GM12878 (cell line): ENCODE results near the gene COL28A1. TPM values are rescaled to one million over a fixed set of nuclear protein-coding genes. Genes with fewer than 3 reads are reported as not detected.

ENCODE experiments used
- ATAC-seq: fragments of 200-7000 bp; cut with Tn5 transposase; 3 replicates; pipeline ENCODE4 v1.9.1; 2020; ENCODE audit warnings: mild to moderate bottlenecking, moderate library complexity
- BruUV-seq: library from RNA; stranded (reverse); fragments of 400-500 nt; replicated peaks from 2 replicates; lab custom pipeline; 2021; lab: Mats Ljungman, UMichigan
- CTCF ChIA-PET: fragments of 300-600 bp; sonication (Branson Sonifier 250); formaldehyde crosslinking; extraction: SDS; loops from one replicate; lab custom pipeline; 2021; ENCODE audit warnings: inconsistent platforms; lab: Yijun Ruan, JAX
- POLR2A ChIA-PET: fragments of 350-600 bp; formaldehyde crosslinking; extraction: SDS; loops from one replicate; lab custom pipeline; 2021; ENCODE audit warnings: inconsistent platforms; lab: Charles Lee
- RAD21 ChIA-PET: fragments of 300-600 bp; sonication (Branson Sonifier 250); formaldehyde crosslinking; loops from one replicate; lab custom pipeline; 2023; ENCODE audit warnings: antibody characterized with exemption; ENCODE audit not compliant: unreplicated experiment; lab: Charles Lee
- SMC1A ChIA-PET: fragments of 300-600 bp; sonication (Branson Sonifier 250); formaldehyde crosslinking; loops from one replicate; lab custom pipeline; 2023; ENCODE audit not compliant: unreplicated experiment, uncharacterized antibody; lab: Charles Lee
- DNase-seq: peaks from one replicate; pipeline ENCODE4 v3.0.0-alpha.2; 2011; ENCODE audit warnings: low read depth, low spot score
- FAIRE-seq: peaks from 3 replicates; lab custom pipeline; 2011; peaks lifted over from hg19 to GRCh38; lab: Jason Lieb, UNC
- H2AFZ ChIP-seq: 2 replicates; pipeline ENCODE4 v1.6.0; 2011; ENCODE audit warnings: low read depth, low read length, control low read depth; ENCODE audit not compliant: control insufficient read depth
- H3K27ac ChIP-seq: 2 replicates; pipeline ENCODE4 v1.5.1; 2011; ENCODE audit warnings: control low read depth; ENCODE audit not compliant: control insufficient read depth, insufficient read depth
- H3K27me3 ChIP-seq, 2 experiments: replicated peaks in 1 of 2; 2 replicates each; pipeline versions ENCODE4 v1.6.0 to v1.6.1; 2011; ENCODE audit warnings: low read length in 1 of 2; ENCODE audit not compliant: control insufficient read depth in 2 of 2, insufficient read depth in 2 of 2
- H3K36me3 ChIP-seq, 2 experiments: 2 replicates each; pipeline ENCODE4 v1.5.1; 2011; ENCODE audit warnings: low read length in 1 of 2; ENCODE audit not compliant: control insufficient read depth in 2 of 2, insufficient read depth in 2 of 2
- H3K4me1 ChIP-seq: 2 replicates; pipeline ENCODE4 v1.6.1; 2011; ENCODE audit warnings: mild to moderate bottlenecking, low read length, moderate library complexity, mixed read lengths; ENCODE audit not compliant: control insufficient read depth, insufficient read depth
- H3K4me2 ChIP-seq: 2 replicates; pipeline ENCODE4 v1.6.0; 2011; ENCODE audit warnings: control low read depth; ENCODE audit not compliant: control insufficient read depth, insufficient read depth
- H3K4me3 ChIP-seq: fragments of 200-600 bp; sonication (generic); 2 replicates; pipeline ENCODE4 v1.5.1; 2016
- H3K79me2 ChIP-seq: 2 replicates; pipeline ENCODE4 v1.6.0; 2011; ENCODE audit warnings: low read length; ENCODE audit not compliant: control insufficient read depth, insufficient read depth
- H3K9ac ChIP-seq: 2 replicates; pipeline ENCODE4 v1.8.0; 2011; ENCODE audit warnings: low read length, control low read depth, mixed read lengths; ENCODE audit not compliant: control insufficient read depth, insufficient read depth
- H3K9me3 ChIP-seq: replicated peaks from 3 replicates; pipeline ENCODE4 v1.5.1; 2011; ENCODE audit warnings: mild to moderate bottlenecking, low read length; ENCODE audit not compliant: control insufficient read depth, insufficient read depth
- H4K20me1 ChIP-seq: 2 replicates; pipeline ENCODE4 v1.6.0; 2011; ENCODE audit not compliant: control insufficient read depth, insufficient read depth
- HCFC1 ChIP-seq: fragments of 150-350 bp; IDR thresholded peaks from 2 replicates; pipeline ENCODE4 v1.6.1; 2014; ENCODE audit warnings: low read length
- WGBS: methylation state at CpG from one replicate; pipeline ENCODE4 v1.1.6; 2016; ENCODE audit warnings: low lambda C conversion rate; ENCODE audit not compliant: insufficient replicate concordance, insufficient coverage; ENCODE audit errors: missing lambda C conversion rate; 5-methylcytosine and 5-hydroxymethylcytosine counted together
- in situ Hi-C: fragments of 300-500 bp; cut with MboI; formaldehyde crosslinking; loops from 9 replicates; pipeline ENCODE4 v1.14.3; 2018; ENCODE audit warnings: mixed read lengths
- intact Hi-C: fragments of 100-400 bp; cut with micrococcal nuclease; formaldehyde crosslinking; loops from one replicate; pipeline ENCODE4 v1.14.2; 2022; ENCODE audit not compliant: unreplicated experiment
- polyA plus RNA-seq, 11 experiments: library from polyadenylated mRNA; depleted of rRNA in 4 of 11; unstranded in 6 of 11; stranded (reverse) in 5 of 11; fragments of >200 nt; fragmentation: Nextera tagmentation in 4 of 11; fragmentation: Illumina TruSeq in 1 of 11; extraction: Ambion mirVana in 4 of 11; extraction: Trizol in 1 of 11; gene quantifications; 1 replicate in 1 of 11; 2 replicates in 10 of 11; pipeline versions ENCODE4 v1.2.1 to v1.2.3, GENCODE V29; 2011 to 2016; ENCODE audit warnings: inconsistent platforms in 2 of 11, missing spikeins in 2 of 11, low read depth in 1 of 11
- total RNA-seq, 4 experiments: library from RNA; depleted of rRNA in 3 of 4; stranded (reverse); fragments of >200 nt in 3 of 4; fragmentation: Illumina TruSeq in 1 of 4; extraction: Trizol in 1 of 4; gene quantifications; 2 replicates each; pipeline versions ENCODE4 v1.2.1 to v1.2.3, GENCODE V29; 2013 to 2021
- TF ChIP-seq, protein P1 (sequence below): IDR thresholded peaks from 2 replicates; pipeline ENCODE4 v1.6.1; 2011; ENCODE audit warnings: low read depth, low read length, improper control_type of control experiment, borderline replicate concordance
- TF ChIP-seq, protein P2 (sequence below): fragments of 450-650 bp; IDR thresholded peaks from 2 replicates; pipeline ENCODE4 v1.6.1; 2017; ENCODE audit warnings: low read depth, mild to moderate bottlenecking, moderate library complexity

The COL28A1 gene
- total and polyA plus RNA-seq, 10 of the 15 experiments (the other 5 are each of a cell fraction or from before 2014, with no cell fraction given): 0.05 to 0.22 TPM; not detected in 8

DNA sequence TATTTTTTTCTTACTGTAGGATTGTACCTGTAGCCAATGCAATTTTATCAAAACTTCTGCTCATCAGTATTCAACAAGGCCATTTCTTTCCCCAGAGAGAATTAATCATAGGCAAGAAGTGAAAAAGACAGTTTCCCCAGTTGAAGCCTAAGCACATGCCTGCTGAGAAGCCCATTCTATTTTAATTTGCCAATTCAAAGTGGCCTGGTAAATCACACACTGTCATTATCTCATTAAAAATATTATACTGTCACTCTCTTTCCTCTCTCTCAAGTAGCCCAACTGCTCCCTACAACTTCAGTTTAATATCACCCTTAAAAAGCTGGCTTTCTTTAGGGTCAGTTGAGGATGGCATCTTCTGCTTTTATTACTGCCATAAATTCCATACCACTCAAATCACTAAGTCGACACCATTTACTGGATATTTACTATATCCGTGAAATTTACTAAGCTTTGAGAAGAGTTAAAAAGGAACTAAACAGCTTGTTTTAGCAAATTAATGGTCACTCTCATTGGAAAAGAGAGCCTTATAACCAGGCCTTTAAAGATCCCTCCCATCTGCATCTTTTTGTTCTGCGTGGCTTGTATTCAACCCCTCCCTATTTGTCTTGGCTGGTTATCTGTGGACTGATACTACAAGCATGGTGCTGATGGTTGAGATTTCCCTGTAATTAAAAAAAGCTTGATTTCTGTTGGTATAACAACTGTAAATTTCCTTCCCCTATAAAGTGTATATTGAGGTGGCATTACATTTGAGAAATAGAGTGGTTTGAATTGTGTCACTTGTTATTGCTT is 30.6 kb downstream of the COL28A1 start (continued):
- TF ChIP-seq, protein P1, sequence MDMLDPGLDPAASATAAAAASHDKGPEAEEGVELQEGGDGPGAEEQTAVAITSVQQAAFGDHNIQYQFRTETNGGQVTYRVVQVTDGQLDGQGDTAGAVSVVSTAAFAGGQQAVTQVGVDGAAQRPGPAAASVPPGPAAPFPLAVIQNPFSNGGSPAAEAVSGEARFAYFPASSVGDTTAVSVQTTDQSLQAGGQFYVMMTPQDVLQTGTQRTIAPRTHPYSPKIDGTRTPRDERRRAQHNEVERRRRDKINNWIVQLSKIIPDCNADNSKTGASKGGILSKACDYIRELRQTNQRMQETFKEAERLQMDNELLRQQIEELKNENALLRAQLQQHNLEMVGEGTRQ: no peak

DNA sequence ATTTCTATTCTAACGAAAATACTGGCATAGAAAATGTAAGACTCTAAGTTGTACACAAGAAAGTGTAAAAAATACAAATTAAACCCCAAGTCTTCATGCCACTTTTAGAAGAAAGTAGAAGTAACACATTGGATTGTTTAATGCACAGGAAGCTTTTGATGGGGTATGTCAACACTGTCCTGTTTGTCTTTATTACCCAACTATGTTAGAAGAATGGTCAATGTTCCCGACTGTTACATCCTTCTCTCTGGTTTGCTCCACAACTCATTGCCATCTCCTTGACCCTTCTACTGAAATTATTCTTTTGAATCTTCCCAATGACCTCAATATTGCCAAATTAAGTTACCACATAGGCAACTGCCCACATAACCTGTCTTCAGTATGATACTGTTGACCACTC is 35.8 kb downstream of the COL28A1 start:
- no TSS peak for BruUV-seq
- Histone ChIP-seq H4K20me1 (no peaks in the 10 kb centered on the region), H3K4me1 (no peaks in the 10 kb centered on the region), H3K79me2 (no peaks in the 10 kb centered on the region), H3K4me2 (no peak overlapping the region), H3K27ac (no peak overlapping the region), H3K9ac (no peak overlapping the region), H3K4me3 (no peak overlapping the region), H3K27me3 (no peaks in the 10 kb centered on the region; a peak in 1 of 4 replicates), H2AFZ (no peak overlapping the region), H3K36me3 (no peaks in the 10 kb centered on the region), H3K9me3 (no peaks in the 10 kb centered on the region)
- TF ChIP-seq, protein P2, sequence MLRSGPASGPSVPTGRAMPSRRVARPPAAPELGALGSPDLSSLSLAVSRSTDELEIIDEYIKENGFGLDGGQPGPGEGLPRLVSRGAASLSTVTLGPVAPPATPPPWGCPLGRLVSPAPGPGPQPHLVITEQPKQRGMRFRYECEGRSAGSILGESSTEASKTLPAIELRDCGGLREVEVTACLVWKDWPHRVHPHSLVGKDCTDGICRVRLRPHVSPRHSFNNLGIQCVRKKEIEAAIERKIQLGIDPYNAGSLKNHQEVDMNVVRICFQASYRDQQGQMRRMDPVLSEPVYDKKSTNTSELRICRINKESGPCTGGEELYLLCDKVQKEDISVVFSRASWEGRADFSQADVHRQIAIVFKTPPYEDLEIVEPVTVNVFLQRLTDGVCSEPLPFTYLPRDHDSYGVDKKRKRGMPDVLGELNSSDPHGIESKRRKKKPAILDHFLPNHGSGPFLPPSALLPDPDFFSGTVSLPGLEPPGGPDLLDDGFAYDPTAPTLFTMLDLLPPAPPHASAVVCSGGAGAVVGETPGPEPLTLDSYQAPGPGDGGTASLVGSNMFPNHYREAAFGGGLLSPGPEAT: no peak
- TF ChIP-seq HCFC1: no peak
- ATAC-seq: no peak
- ChIA-PET RAD21 (no interaction called here), SMC1A (no interaction called here), POLR2A (no interaction called here), CTCF (no interaction called here)
- 31% methylated on average over 2 of the region's 2 CpGs for WGBS
- no peak for FAIRE-seq
- DNase-seq: no peak
- in situ Hi-C loops (no loop called here), intact Hi-C loops (no loop called here)
